GM12873 (cell line): Measurements from ENCODE around the gene ZBTB7A.

Source experiments
- TF ChIP-seq, protein P1 (sequence below): IDR thresholded peaks from 2 replicates; pipeline ENCODE4 v1.5.1; 2012; ENCODE audit warnings: low read depth, mild to moderate bottlenecking, moderate library complexity, low read length, control low read depth; ENCODE audit not compliant: insufficient read depth; ENCODE audit errors: missing control alignments

ZBTB7A gene

DNA sequence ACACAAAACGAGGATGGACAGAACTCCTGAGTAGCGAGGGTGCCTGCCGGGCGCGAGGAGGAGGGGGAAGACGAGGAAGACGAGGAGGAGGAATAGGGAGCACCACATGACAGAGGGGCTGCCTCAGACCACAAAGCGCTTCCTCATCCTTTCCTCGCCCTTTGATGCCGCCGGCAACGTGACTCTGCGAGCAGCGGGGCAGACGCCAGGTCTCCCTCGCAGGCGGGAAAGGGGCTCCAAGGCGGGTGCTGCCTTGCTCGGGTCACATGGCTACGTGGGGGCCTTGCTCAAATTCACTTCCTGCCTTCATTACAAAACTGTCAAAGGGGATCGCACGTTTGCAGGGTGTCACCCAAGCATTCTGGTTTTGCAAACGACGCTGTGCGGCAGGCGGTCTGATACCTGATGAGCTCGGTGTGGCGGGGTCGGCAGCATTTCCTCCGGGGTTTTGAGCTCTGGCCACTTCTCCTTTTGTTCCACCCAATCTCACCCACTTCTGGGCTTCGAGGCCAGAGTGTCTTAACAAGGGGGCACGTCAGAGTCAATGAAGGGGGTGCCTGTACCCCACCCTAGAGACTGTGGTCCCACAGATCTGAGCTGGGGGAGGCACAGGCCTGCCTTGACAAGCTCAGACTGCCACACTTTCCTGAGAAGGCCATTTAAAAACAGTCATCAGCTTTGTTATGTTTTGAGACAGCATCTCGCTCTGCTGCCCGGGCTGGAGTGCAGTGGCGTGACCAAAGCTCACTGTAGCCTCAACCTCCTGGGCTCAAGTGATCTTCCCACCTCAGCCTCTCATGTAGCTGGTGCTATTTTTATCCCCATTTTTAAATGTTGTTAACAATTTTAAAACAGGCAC, 42.3 kb upstream of the ZBTB7A start:
- TF ChIP-seq, protein P1, sequence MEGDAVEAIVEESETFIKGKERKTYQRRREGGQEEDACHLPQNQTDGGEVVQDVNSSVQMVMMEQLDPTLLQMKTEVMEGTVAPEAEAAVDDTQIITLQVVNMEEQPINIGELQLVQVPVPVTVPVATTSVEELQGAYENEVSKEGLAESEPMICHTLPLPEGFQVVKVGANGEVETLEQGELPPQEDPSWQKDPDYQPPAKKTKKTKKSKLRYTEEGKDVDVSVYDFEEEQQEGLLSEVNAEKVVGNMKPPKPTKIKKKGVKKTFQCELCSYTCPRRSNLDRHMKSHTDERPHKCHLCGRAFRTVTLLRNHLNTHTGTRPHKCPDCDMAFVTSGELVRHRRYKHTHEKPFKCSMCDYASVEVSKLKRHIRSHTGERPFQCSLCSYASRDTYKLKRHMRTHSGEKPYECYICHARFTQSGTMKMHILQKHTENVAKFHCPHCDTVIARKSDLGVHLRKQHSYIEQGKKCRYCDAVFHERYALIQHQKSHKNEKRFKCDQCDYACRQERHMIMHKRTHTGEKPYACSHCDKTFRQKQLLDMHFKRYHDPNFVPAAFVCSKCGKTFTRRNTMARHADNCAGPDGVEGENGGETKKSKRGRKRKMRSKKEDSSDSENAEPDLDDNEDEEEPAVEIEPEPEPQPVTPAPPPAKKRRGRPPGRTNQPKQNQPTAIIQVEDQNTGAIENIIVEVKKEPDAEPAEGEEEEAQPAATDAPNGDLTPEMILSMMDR: no peak

DNA sequence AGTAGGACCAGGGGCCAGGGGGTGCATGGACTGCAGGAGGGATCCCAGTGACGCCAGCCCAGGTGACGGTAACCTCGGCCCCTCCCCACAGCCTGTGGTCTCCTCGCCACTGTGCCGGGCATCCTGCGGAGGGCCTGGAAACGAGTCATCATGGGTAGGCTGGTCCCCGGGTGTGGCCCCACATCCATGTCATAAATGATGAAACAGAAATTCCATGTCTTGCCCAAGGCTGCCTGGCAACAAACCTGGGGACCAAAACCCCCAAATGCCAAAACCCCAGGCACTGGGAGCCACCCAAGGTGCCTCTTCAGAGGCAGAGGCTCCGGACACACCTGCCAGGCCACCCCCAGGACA, 36.4 kb upstream of the ZBTB7A start:
- TF ChIP-seq, protein P1: no peak

DNA sequence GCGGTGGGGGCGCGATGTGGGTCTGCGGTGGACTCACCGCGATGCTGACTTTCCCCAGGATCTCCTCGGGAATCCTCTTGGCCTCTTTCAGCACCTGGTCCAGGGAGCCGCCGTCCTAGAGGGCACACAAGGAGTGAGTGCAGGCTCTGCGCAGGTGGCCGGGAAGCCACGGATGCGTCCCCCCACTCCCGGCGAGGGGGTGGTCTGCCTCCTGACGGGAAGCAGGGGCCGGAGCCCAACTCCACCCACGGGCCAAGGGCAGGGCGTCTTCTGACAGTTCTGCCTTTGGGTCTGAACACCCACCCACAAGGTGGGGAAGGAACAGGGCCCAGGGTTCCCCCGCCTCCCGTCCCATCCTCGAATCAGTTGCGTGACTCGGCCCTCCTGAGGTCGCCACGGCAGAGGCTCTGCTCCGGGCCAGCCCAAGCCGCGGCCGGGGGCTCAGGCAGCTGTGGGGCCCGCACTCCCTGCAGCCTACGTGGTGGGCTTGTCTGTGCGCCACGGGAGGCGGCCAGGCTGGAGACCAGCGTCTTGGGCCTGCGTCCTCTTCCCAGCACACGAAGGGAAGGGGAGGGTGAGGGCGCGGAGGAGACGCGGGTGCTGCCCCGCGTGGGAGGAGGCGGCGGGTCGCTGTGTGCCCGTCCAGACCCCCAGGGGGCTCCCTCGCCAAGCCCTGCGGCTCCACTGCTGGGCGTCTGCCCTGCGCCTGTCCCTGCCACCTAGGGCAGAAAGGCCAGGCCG, 35.8 kb upstream of the ZBTB7A start:
- TF ChIP-seq, protein P1: no peak

DNA sequence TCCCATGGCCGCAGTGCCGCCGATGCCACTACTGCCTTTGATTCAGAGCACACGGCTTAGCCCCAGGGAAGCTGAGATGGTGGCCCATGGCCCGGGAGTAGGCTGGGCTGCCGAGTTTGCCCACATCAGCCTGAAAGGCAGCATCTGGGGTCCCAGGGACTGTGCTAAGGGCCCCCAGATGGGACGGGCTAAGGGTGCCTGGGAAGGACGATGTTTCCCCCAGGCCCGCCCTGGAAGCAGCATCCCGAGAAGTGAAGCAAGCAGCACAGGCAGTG, 34.7 kb upstream of the ZBTB7A start:
- TF ChIP-seq, protein P1: no peak

DNA sequence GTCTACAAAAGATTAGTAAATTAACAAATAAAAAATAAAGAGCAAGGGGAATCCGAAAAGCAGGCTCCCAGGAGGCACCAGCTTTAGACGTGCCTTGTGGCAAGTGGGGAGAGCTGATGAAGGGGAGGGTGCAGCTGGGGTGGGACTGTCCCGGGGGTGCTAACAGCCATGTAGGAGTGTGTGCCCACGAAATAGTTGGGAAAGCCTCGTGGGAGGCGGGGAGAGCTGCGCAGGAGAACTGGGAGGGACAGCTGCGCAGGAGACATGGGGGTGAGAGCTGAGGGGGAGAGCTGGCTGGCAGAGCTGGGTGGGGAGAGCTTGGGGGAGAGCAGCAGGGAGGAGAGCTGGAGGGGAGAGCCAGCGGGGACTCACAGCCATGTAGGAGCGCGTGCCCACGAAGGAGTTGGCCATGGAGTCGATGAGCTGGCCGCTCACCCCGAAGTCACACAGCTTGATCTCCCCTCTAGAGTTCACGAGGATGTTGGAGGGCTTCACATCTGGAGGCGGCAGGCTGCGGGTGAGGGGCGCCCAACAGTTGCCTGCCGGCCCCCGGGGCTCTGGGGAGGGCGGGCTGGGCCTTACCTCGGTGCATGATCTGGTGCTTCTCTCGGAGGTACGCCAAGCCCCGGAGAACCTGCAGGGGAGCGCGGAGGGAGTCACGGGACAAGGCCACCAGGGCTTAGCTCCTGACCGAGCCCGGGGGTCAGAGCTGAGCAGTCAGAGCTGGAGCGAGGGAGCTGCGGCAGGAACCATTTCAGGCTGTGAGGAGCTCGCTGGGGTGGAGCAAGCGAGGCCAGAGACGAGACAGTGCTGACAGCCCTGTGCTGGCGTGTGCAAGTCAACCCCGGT, 34.2 kb upstream of the ZBTB7A start:
- TF ChIP-seq, protein P1: no peak

DNA sequence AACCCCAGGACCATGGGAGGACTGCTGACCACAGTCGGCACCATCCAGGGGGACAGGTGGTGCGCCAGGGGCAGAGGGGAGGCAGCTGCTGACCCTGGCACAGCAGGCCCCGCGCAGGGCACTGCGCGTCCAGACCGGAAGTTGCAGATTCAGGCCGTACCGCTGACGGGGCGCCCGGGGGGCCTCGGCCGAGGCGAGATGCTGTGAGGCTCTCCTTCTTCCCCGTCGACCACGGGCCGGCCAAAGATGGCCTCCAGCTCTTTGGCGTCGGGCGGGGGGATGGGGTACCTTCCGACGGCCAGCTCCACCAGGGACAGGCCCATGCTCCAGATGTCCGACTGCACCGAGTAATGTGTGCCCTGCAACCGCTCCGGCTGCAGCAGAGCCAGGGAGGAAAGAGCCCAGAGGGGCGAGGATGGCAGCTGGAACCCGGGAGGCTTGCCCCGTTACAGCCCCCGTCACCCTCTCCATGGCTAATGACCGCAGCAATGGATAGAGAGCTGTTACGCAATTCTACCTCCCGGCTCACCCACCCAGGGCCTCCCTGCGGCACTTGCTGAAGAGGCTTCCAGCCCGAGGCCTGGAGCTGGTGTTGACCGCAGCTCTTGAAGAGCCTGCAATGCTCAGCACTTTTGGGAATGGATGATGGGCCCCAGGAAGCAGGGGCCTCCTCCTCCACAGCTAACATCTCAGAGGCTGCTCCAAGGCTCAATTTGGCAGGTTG, 32.5 kb upstream of the ZBTB7A start:
- TF ChIP-seq, protein P1: no peak
